AG04450 (cell line): ENCODE measurements around the gene CDK4. TPM values are rescaled to one million over a fixed set of nuclear protein-coding genes. Genes with fewer than 3 reads are reported as not detected.
A peak's percentile ranks its signal among the peaks of the same experiment; 100 is the strongest.

Experiments
- CTCF ChIA-PET: fragments of 300-600, 350-600 bp; formaldehyde crosslinking; extraction: SDS; loops from one replicate; lab custom pipeline; 2022; ENCODE audit warnings: antibody characterized with exemption, inconsistent platforms; lab: Charles Lee
- POLR2A ChIA-PET: fragments of 350-600 bp; formaldehyde crosslinking; extraction: SDS; loops from one replicate; lab custom pipeline; 2021; ENCODE audit warnings: antibody characterized with exemption, inconsistent platforms; lab: Yijun Ruan, JAX
- DNase-seq: peaks from one replicate; pipeline ENCODE4 v3.0.0-alpha.2; 2011; ENCODE audit warnings: low read depth, low spot score
- H3K27ac ChIP-seq: one replicate; pipeline ENCODE4 v1.5.1; 2012; ENCODE audit warnings: low read depth, low read length, control low read depth
- H3K27me3 ChIP-seq: one replicate; pipeline ENCODE4 v1.6.0; 2012; ENCODE audit warnings: low read length; ENCODE audit not compliant: control insufficient read depth, insufficient read depth
- H3K4me3 ChIP-seq: 2 replicates; pipeline ENCODE4 v1.5.1; 2011; ENCODE audit warnings: mild to moderate bottlenecking, low read depth, low read length, control low read depth
- H3K9me3 ChIP-seq: 2 replicates; pipeline ENCODE4 v1.5.1; 2012; ENCODE audit warnings: low read length; ENCODE audit not compliant: control insufficient read depth, insufficient read depth
- polyA plus RNA-seq: library from polyadenylated mRNA; depleted of rRNA; stranded (reverse); fragments of >200 nt; gene quantifications from 2 replicates; pipeline ENCODE4 v1.2.3, GENCODE V29; 2011
- TF ChIP-seq, protein P1 (sequence below): IDR thresholded peaks from 2 replicates; pipeline ENCODE4 v1.5.1; 2011; ENCODE audit warnings: low read depth, low read length, control low read depth, inconsistent platforms

The CDK4 gene
- polyA plus RNA-seq, 1 experiment = 251 TPM

- no peak for DNase-seq
- Histone ChIP-seq H3K27me3 (no peaks in the 10 kb centered on the region), H3K27ac (peak within 1 kb of the TSS; percentile 99), H3K9me3 (no peaks in the 10 kb centered on the region; the same call in 1 of the 2 replicates), H3K4me3 (peak within 1 kb of the TSS; percentile 98)
- POLR2A ChIA-PET = interaction anchor here (0.6 to 1.2 kb wide), 5 partner anchors 17 to 92 kb away, joined by 3 to 8 read pairs (median 5); partner anchors contain the start of genes CDK4, MARCHF9 and TSPAN31
- CTCF ChIA-PET = interaction anchor here (1.0 to 1.3 kb wide), 2 partner anchors 10 to 16 kb away, joined by 3 to 6 read pairs; partner anchors contain the start of gene TSFM
- TF ChIP-seq, protein P1, sequence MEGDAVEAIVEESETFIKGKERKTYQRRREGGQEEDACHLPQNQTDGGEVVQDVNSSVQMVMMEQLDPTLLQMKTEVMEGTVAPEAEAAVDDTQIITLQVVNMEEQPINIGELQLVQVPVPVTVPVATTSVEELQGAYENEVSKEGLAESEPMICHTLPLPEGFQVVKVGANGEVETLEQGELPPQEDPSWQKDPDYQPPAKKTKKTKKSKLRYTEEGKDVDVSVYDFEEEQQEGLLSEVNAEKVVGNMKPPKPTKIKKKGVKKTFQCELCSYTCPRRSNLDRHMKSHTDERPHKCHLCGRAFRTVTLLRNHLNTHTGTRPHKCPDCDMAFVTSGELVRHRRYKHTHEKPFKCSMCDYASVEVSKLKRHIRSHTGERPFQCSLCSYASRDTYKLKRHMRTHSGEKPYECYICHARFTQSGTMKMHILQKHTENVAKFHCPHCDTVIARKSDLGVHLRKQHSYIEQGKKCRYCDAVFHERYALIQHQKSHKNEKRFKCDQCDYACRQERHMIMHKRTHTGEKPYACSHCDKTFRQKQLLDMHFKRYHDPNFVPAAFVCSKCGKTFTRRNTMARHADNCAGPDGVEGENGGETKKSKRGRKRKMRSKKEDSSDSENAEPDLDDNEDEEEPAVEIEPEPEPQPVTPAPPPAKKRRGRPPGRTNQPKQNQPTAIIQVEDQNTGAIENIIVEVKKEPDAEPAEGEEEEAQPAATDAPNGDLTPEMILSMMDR = no peak
Observed at GRCh38 chr12:57772429-57773322, 20.6 kb upstream of the CDK4 start, which contains the start of gene EEF1AKMT3. TSS of gene EEF1AKMT3 (plus strand) at chr12:57772614. CDS start at chr12:57772725, 111 bp downstream.

DNA sequence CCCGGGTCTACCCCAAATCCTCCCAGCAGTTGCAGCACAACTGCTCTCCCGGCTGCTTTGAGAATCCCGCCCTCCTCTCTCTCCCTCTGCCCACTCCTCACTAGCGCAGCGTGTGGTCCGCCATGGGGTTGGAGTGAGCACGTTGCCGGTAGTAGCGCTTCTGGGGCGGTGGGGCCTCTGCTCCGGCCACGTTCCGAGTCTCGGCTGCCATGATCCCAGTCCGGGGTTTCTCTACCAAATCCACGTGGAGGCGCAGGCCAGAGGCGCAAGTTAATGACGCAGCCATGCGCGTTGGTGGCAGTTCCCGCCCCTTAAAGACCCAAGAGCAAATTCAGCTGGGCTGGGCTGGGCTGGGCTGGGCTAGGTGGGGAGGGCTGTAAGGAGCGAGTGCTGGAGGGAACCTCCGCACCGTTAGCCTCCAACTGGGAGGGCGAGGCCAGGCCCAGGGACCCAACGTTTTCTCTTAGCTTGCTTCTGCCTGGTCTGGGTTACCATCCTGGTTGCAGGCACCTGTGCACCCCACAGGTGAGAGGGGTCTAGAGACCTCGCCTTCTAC, 19.8 kb upstream of the CDK4 start, which contains the start of gene METTL1:
Gene METTL1, minus strand, starts transcription at position 233 of the 556 bp plus-strand sequence. Its CDS starts 22 bp downstream, at position 211.
- peak within 1 kb of the TSS; percentile 99 for H3K27ac ChIP-seq
- DNase-seq = peak; percentile 83
- peaks cover under 1% of the 10 kb centered on the region for H3K27me3 ChIP-seq
- TF ChIP-seq, protein P1 = no peak
- ChIA-PET CTCF (interaction anchor here (1.0 to 1.3 kb wide), 2 partner anchors 11 to 15 kb away, joined by 3 to 6 read pairs; partner anchors contain the start of gene TSFM), POLR2A (interaction anchor here (0.6 to 1.2 kb wide), 5 partner anchors 17 to 92 kb away, joined by 3 to 8 read pairs (median 5); partner anchors contain the start of genes CDK4, MARCHF9 and TSPAN31)
- H3K4me3 ChIP-seq = peak within 1 kb of the TSS; percentile 98
- no peaks in the 10 kb centered on the region; the same call in 1 of the 2 replicates for H3K9me3 ChIP-seq

DNA sequence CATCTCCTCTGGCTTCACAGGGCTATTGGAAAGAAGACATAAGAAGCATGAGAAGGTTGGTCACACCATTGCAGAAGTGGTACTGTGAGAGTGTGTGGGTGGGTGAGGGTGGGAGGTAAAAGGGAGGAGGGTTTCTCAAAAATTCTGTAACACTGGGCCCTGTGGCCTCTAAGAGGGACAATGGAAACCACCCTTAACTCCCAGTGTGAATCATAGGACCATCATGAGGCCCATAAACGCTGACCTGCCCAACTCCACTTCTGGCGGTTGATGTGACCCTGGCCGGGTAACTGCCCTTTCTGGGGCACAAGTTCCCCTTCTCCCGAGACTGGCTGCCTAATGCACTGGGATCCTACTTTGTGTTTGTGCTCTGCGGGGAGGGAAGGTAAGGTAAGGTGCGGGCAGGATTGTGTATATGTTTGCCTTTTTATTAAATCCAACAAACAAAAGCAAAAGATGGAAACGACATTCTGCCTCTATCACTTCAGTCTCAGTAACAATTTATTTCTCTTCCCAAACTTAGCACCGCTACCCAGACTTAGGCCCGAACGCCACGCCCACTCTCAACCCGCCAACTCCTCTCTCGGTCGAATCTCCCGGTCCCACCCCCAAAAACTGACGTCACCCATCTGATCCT, 19.2 kb upstream of the CDK4 start:
- Histone ChIP-seq H3K27me3 (peaks cover 7% of the 10 kb centered on the region), H3K9me3 (no peaks in the 10 kb centered on the region; the same call in 1 of the 2 replicates), H3K4me3 (peak overlapping the region; percentile 98), H3K27ac (peak overlapping the region; percentile 99)
- peak; percentile 67 for DNase-seq
- ChIA-PET CTCF (interaction anchor here (1.3 kb wide), 1 partner anchor 15 kb away, joined by 6 read pairs; no protein-coding TSS in a partner anchor), POLR2A (interaction anchor here (0.8 to 1.2 kb wide), 3 partner anchors 19 to 93 kb away, joined by 3 to 8 read pairs (median 5); partner anchors contain the start of genes CDK4 and TSPAN31)
- TF ChIP-seq, protein P1 = no peak

- CTCF ChIA-PET = no interaction called here
- no peaks in the 10 kb centered on the region; the same call in 1 of the 2 replicates for H3K9me3 ChIP-seq
- POLR2A ChIA-PET = no interaction called here
- H3K27me3 ChIP-seq = peaks cover 13% of the 10 kb centered on the region
- TF ChIP-seq, protein P1 = no peak
- no peak for DNase-seq
- peak overlapping the region; percentile 98; the same call in 1 of the 2 replicates for H3K4me3 ChIP-seq
- H3K27ac ChIP-seq = no peak overlapping the region
Observed at GRCh38 chr12:57770734-57771133, 18.6 kb upstream of the CDK4 start.
